ENCODE data around the gene ZBTB7C. TPM values are rescaled to one million over a fixed set of nuclear protein-coding genes. Genes with fewer than 3 reads are reported as not detected.

Gene ZBTB7C
- polyA plus RNA-seq, 1 donor (not counting 4 experiments of a cell fraction or from before 2014, with no cell fraction given): 0.58 TPM

GRCh38 chr18:48335829-48336228 is 73.4 kb downstream of the ZBTB7C start:
- no peaks in the 10 kb centered on the region for H3K9me3 ChIP-seq (ENCODE audit: control insufficient read depth, low read depth, low read length)
- H3K36me3 ChIP-seq (ENCODE audit: control insufficient read depth in 2 of 2, extremely low read depth in 1 of 2, insufficient read depth in 2 of 2, low read length in 2 of 2): no peaks in the 10 kb centered on the region
- no peak overlapping the region for H3K4me2 ChIP-seq (ENCODE audit: control insufficient read depth, extremely low read depth, insufficient read depth, low read depth, low read length)
- H3K79me2 ChIP-seq (ENCODE audit: control insufficient read depth, insufficient read depth, low read length): no peaks in the 10 kb centered on the region
- H3K4me3 ChIP-seq (ENCODE audit: control insufficient read depth in 2 of 3, extremely low read depth in 1 of 3, insufficient read depth in 2 of 3, low read depth in 1 of 3, low read length in 3 of 3): no peak overlapping the region
- H3K27ac ChIP-seq (ENCODE audit: control insufficient read depth, insufficient read depth, low read length): no peak overlapping the region
- peaks cover 4% of the 10 kb centered on the region for H3K4me1 ChIP-seq (ENCODE audit: control insufficient read depth, extremely low read depth, insufficient read depth, low read length)
- no peak for FAIRE-seq
- no peaks in the 10 kb centered on the region for H3K9me1 ChIP-seq (ENCODE audit: control insufficient read depth, extremely low read depth, insufficient read depth, low read length)
- TF ChIP-seq EZH2 (IDR thresholded peaks at IDR 0.05; ENCODE audit: low read length) (no peak), CTCF (optimal IDR thresholded peaks at IDR 0.05 in 1 of 3, IDR thresholded peaks at IDR 0.05 in 1 of 3, conservative IDR thresholded peaks at IDR 0.05 in 1 of 3; ENCODE audit: extremely low read depth in 1 of 3, insufficient read depth in 2 of 3, low read length in 3 of 3) (no peak)
- no peak overlapping the region for H2AFZ ChIP-seq (ENCODE audit: control insufficient read depth, low read length)
- no peaks in the 10 kb centered on the region for H4K20me1 ChIP-seq (ENCODE audit: control insufficient read depth, extremely low read depth, insufficient read depth, low read length)
- DNase-seq (ENCODE audit: low read depth, low spot score): no peak
- dilution Hi-C loops (cut with MboI; ENCODE audit: extremely low pct_ligation_motif_present, low sequenced_read_pairs): loop anchor here (10.0 kb wide), 1 partner anchor 59 kb away; no protein-coding TSS in a partner anchor
- no peak overlapping the region for H3K9ac ChIP-seq (ENCODE audit: control insufficient read depth, extremely low read depth, insufficient read depth, low read length)
- no peaks in the 10 kb centered on the region for H3K27me3 ChIP-seq (ENCODE audit: control insufficient read depth, extremely low read depth, insufficient read depth, low read length)

DNA sequence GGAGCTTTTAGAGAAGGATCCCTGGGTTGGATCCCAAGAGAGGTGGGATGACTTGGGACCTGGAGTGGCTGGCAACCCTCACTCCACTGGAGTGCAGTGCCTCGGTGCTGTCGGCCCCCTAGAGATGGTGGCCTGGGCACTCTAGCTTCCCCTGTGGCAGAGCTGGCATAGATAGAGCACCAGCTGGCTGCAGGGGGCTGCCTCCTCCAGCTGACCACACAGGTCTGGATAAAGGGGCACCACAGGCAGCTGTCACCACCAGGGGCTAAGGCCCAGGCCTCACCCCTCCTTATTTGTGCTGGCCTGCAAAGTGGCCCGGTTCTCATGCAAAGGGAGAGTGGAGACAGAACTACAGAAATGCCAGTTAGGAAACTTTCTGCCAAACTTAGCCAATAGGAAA is 74.3 kb downstream of the ZBTB7C start:
- Histone ChIP-seq H3K4me1 (ENCODE audit: control insufficient read depth, extremely low read depth, insufficient read depth, low read length) (peaks cover 13% of the 10 kb centered on the region), H3K4me2 (ENCODE audit: control insufficient read depth, extremely low read depth, insufficient read depth, low read depth, low read length) (no peak overlapping the region), H3K9ac (ENCODE audit: control insufficient read depth, extremely low read depth, insufficient read depth, low read length) (no peak overlapping the region), H3K79me2 (ENCODE audit: control insufficient read depth, insufficient read depth, low read length) (no peaks in the 10 kb centered on the region), H3K36me3 (ENCODE audit: control insufficient read depth in 2 of 2, extremely low read depth in 1 of 2, insufficient read depth in 2 of 2, low read length in 2 of 2) (no peaks in the 10 kb centered on the region), H4K20me1 (ENCODE audit: control insufficient read depth, extremely low read depth, insufficient read depth, low read length) (no peaks in the 10 kb centered on the region), H3K27me3 (ENCODE audit: control insufficient read depth, extremely low read depth, insufficient read depth, low read length) (no peaks in the 10 kb centered on the region), H3K9me3 (ENCODE audit: control insufficient read depth, low read depth, low read length) (no peaks in the 10 kb centered on the region), H3K4me3 (ENCODE audit: control insufficient read depth in 2 of 3, extremely low read depth in 1 of 3, insufficient read depth in 2 of 3, low read depth in 1 of 3, low read length in 3 of 3) (no peak overlapping the region), H3K27ac (ENCODE audit: control insufficient read depth, insufficient read depth, low read length) (no peak overlapping the region), H2AFZ (ENCODE audit: control insufficient read depth, low read length) (no peak overlapping the region), H3K9me1 (ENCODE audit: control insufficient read depth, extremely low read depth, insufficient read depth, low read length) (no peaks in the 10 kb centered on the region)
- FAIRE-seq: no peak
- DNase-seq (ENCODE audit: low read depth, low spot score): no peak
- TF ChIP-seq EZH2 (IDR thresholded peaks at IDR 0.05; ENCODE audit: low read length): no peak
- TF ChIP-seq CTCF (optimal IDR thresholded peaks at IDR 0.05 in 1 of 3, IDR thresholded peaks at IDR 0.05 in 1 of 3, conservative IDR thresholded peaks at IDR 0.05 in 1 of 3; ENCODE audit: extremely low read depth in 1 of 3, insufficient read depth in 2 of 3, low read length in 3 of 3): no peak
- dilution Hi-C loops (cut with MboI; ENCODE audit: extremely low pct_ligation_motif_present, low sequenced_read_pairs): loop anchor here (10.0 kb wide), 1 partner anchor 60 kb away; no protein-coding TSS in a partner anchor
